Panc1 (cell line): ENCODE data around the gene MED31. TPM values are rescaled to one million over a fixed set of nuclear protein-coding genes. Genes with fewer than 3 reads are reported as not detected.

Experiments used
- ATAC-seq: fragments of 200-7000 bp; cut with Tn5 transposase; 2 replicates; pipeline ENCODE4 v1.9.1; 2020; ENCODE audit warnings: mild to moderate bottlenecking, moderate library complexity
- BruUV-seq: library from RNA; stranded (reverse); fragments of 400-500 nt; replicated peaks from 2 replicates; lab custom pipeline; 2021; lab: Mats Ljungman, UMichigan
- CTCF ChIA-PET: fragments of 300-600 bp; sonication (Branson Sonifier 250); formaldehyde crosslinking; loops from one replicate; lab custom pipeline; 2022; ENCODE audit warnings: antibody characterized with exemption; lab: Charles Lee
- POLR2A ChIA-PET: fragments of 300-600 bp; sonication (Branson Sonifier 250); formaldehyde crosslinking; loops from one replicate; lab custom pipeline; 2022; ENCODE audit warnings: antibody characterized with exemption; lab: Charles Lee
- DNase-seq: peaks from one replicate; pipeline ENCODE4 v3.0.0-alpha.2; 2010; ENCODE audit warnings: low read depth, low spot score
- H3K27ac ChIP-seq: 2 replicates; pipeline ENCODE4 v1.5.1; 2011; ENCODE audit warnings: mild to moderate bottlenecking, low read length, inconsistent platforms
- H3K27me3 ChIP-seq: fragments of 200-500 bp; sonication (Bioruptor generic); 2 replicates; pipeline ENCODE4 v1.6.0; 2014; ENCODE audit warnings: low read length, inconsistent platforms; ENCODE audit not compliant: control insufficient read depth, insufficient read depth
- H3K36me3 ChIP-seq: fragments of 200-500 bp; sonication (Bioruptor generic); 2 replicates; pipeline ENCODE4 v1.5.1; 2014; ENCODE audit warnings: inconsistent platforms, mild to moderate bottlenecking, low read length, moderate library complexity; ENCODE audit not compliant: control insufficient read depth, insufficient read depth
- H3K4me1 ChIP-seq: 2 replicates; pipeline ENCODE4 v1.5.1; 2011; ENCODE audit warnings: inconsistent platforms, mild to moderate bottlenecking, low read length, moderate library complexity; ENCODE audit not compliant: control insufficient read depth, insufficient read depth
- H3K4me3 ChIP-seq, 2 experiments: 2 replicates each; pipeline ENCODE4 v1.5.1; 2011 to 2012; ENCODE audit warnings: low read depth in 2 of 2, low read length in 2 of 2, mild to moderate bottlenecking in 2 of 2, inconsistent platforms in 1 of 2, moderate library complexity in 1 of 2
- H3K9me3 ChIP-seq: fragments of 200-500 bp; sonication (Bioruptor generic); 2 replicates; pipeline ENCODE4 v1.5.1; 2014; ENCODE audit warnings: low read depth, mild to moderate bottlenecking, inconsistent platforms, low read length, moderate library complexity; ENCODE audit not compliant: control insufficient read depth, insufficient read depth
- POLR2AphosphoS5 ChIP-seq: IDR thresholded peaks from 2 replicates; pipeline ENCODE4 v1.6.1; 2012; ENCODE audit warnings: mild to moderate bottlenecking, low read depth, low read length, moderate library complexity
- SIN3A ChIP-seq: IDR thresholded peaks from 2 replicates; pipeline ENCODE4 v1.6.1; 2012; ENCODE audit warnings: low read depth, mild to moderate bottlenecking, low read length, moderate library complexity, borderline replicate concordance; ENCODE audit not compliant: insufficient read depth
- TCF7L2 ChIP-seq: IDR thresholded peaks from 2 replicates; pipeline ENCODE4 v1.6.1; 2011; ENCODE audit warnings: mild to moderate bottlenecking, low read depth, low read length, inconsistent platforms
- in situ Hi-C: cut with HindIII; loops from 2 replicates; pipeline ENCODE4 v1.10.0; 2016; ENCODE audit warnings: low sequenced_read_pairs, low pct_unique_long_range_greater_than_20kb
- intact Hi-C: fragments of 100-400 bp; cut with micrococcal nuclease; formaldehyde crosslinking; loops from one replicate; pipeline ENCODE4 v1.10.0; 2022; ENCODE audit not compliant: unreplicated experiment
- total RNA-seq: library from RNA; stranded (reverse); gene quantifications from one replicate; pipeline ENCODE4 v1.2.1, GENCODE V29; 2021; ENCODE audit not compliant: unreplicated experiment
- TF ChIP-seq, protein P1 (sequence below): fragments of 450-650 bp; IDR thresholded peaks from 2 replicates; pipeline ENCODE4 v1.5.1; 2017; ENCODE audit warnings: mild to moderate bottlenecking
- TF ChIP-seq, protein P2 (sequence below), 2 experiments: IDR thresholded peaks; 2 replicates each; pipeline ENCODE4 v1.6.1; 2011 to 2012; ENCODE audit warnings: low read depth in 2 of 2, control low read depth in 1 of 2, low read length in 1 of 2, mild to moderate bottlenecking in 1 of 2, moderate library complexity in 1 of 2; ENCODE audit not compliant: insufficient read depth in 1 of 2

The MED31 gene
- total RNA-seq, 1 experiment from 2014 or later, result 18.6 TPM

DNA sequence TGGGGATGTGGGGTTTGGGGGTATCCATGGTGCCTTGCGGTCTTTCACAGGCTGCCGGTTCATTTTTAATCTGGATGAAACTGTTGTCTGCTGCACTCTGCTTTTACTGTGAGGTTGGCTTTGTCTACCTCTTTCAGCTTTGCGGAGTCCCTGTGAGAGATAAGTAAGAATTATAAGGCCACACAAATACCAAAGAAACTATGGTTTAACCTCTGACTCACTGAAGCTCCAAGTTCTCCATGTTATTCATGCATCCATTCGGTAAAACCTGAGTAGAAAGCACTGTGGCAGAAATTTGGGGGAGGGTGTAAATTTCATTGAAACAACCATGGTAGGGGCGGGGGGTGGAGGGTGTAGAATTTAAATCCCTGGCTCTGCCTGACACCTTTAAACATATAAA, 41.4 kb downstream of the MED31 start:
- intact Hi-C loops, result no loop called here
- TF ChIP-seq, protein P1, sequence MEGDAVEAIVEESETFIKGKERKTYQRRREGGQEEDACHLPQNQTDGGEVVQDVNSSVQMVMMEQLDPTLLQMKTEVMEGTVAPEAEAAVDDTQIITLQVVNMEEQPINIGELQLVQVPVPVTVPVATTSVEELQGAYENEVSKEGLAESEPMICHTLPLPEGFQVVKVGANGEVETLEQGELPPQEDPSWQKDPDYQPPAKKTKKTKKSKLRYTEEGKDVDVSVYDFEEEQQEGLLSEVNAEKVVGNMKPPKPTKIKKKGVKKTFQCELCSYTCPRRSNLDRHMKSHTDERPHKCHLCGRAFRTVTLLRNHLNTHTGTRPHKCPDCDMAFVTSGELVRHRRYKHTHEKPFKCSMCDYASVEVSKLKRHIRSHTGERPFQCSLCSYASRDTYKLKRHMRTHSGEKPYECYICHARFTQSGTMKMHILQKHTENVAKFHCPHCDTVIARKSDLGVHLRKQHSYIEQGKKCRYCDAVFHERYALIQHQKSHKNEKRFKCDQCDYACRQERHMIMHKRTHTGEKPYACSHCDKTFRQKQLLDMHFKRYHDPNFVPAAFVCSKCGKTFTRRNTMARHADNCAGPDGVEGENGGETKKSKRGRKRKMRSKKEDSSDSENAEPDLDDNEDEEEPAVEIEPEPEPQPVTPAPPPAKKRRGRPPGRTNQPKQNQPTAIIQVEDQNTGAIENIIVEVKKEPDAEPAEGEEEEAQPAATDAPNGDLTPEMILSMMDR, result no peak
- TF ChIP-seq TCF7L2 (no peak), SIN3A (no peak), POLR2AphosphoS5 (no peak)
- TF ChIP-seq, protein P2, sequence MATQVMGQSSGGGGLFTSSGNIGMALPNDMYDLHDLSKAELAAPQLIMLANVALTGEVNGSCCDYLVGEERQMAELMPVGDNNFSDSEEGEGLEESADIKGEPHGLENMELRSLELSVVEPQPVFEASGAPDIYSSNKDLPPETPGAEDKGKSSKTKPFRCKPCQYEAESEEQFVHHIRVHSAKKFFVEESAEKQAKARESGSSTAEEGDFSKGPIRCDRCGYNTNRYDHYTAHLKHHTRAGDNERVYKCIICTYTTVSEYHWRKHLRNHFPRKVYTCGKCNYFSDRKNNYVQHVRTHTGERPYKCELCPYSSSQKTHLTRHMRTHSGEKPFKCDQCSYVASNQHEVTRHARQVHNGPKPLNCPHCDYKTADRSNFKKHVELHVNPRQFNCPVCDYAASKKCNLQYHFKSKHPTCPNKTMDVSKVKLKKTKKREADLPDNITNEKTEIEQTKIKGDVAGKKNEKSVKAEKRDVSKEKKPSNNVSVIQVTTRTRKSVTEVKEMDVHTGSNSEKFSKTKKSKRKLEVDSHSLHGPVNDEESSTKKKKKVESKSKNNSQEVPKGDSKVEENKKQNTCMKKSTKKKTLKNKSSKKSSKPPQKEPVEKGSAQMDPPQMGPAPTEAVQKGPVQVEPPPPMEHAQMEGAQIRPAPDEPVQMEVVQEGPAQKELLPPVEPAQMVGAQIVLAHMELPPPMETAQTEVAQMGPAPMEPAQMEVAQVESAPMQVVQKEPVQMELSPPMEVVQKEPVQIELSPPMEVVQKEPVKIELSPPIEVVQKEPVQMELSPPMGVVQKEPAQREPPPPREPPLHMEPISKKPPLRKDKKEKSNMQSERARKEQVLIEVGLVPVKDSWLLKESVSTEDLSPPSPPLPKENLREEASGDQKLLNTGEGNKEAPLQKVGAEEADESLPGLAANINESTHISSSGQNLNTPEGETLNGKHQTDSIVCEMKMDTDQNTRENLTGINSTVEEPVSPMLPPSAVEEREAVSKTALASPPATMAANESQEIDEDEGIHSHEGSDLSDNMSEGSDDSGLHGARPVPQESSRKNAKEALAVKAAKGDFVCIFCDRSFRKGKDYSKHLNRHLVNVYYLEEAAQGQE (IDR thresholded peaks at IDR 0.05; ENCODE audit: insufficient read depth in 1 of 2, low read depth in 2 of 2, low read length in 1 of 2), result no peak
- in situ Hi-C loops, result no loop called here
- no TSS peak for BruUV-seq
- DNase-seq (no peak), ATAC-seq (no peak)
- ChIA-PET POLR2A (interaction anchor here (0.6 kb wide), 1 partner anchor 102 kb away, joined by 3 read pairs; no protein-coding TSS in a partner anchor), CTCF (no interaction called here)
- Histone ChIP-seq H3K9me3 (no peaks in the 10 kb centered on the region), H3K4me1 (no peaks in the 10 kb centered on the region), H3K36me3 (peaks cover 31% of the 10 kb centered on the region), H3K27ac (no peak overlapping the region), H3K27me3 (no peaks in the 10 kb centered on the region), H3K4me3 (no peak overlapping the region)

DNA sequence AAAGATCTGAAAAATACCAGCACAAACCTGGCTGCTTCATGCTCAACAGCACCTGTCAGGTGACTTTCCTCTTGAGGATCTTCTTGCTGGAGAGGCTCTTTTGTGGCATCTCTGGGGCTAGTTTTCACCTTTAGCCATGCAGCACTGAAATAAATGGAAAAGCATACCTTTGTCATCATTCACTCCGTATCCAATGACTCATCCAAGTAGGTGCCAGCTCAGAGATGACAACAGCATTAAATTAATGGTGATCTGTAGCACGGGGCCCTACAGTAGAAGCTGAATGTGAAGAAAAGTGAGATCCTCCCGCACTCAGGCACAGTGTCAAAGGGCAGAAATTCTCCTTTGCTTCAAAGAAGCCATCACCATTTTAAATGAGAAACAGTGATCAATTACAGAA, 43.1 kb downstream of the MED31 start:
- Histone ChIP-seq H3K27ac (no peak overlapping the region), H3K36me3 (peaks cover 31% of the 10 kb centered on the region), H3K4me3 (no peak overlapping the region), H3K9me3 (no peaks in the 10 kb centered on the region), H3K4me1 (no peaks in the 10 kb centered on the region), H3K27me3 (no peaks in the 10 kb centered on the region)
- ATAC-seq (no peak), DNase-seq (peak; percentile 45)
- BruUV-seq, result no TSS peak
- in situ Hi-C loops (no loop called here), intact Hi-C loops (no loop called here)
- ChIA-PET POLR2A (no interaction called here), CTCF (no interaction called here)
- TF ChIP-seq SIN3A, result no peak
- no peak for TF ChIP-seq TCF7L2
- TF ChIP-seq, protein P2 (IDR thresholded peaks at IDR 0.05; ENCODE audit: insufficient read depth in 1 of 2, low read depth in 2 of 2, low read length in 1 of 2), result no peak
- TF ChIP-seq POLR2AphosphoS5, result no peak
- TF ChIP-seq, protein P1, result no peak
